HG02870 (cell line): Measurements from ENCODE around the gene DDRGK1.

Source experiments
- ATAC-seq: cut with Tn5 transposase; IDR thresholded peaks from one replicate; pipeline ENCODE4 v1.9.1; 2021; ENCODE audit warnings: mild to moderate bottlenecking, moderate library complexity; ENCODE audit not compliant: unreplicated experiment

Gene DDRGK1

GRCh38 chr20:3235666-3236324, 31.3 kb upstream of the DDRGK1 start:
- ATAC-seq = no peak

- ATAC-seq = no peak
Observed at GRCh38 chr20:3233991-3234498, 29.6 kb upstream of the DDRGK1 start.

GRCh38 chr20:3233131-3233990, 28.9 kb upstream of the DDRGK1 start:
- ATAC-seq = no peak

GRCh38 chr20:3231889-3232588, 27.6 kb upstream of the DDRGK1 start:
- no peak for ATAC-seq

GRCh38 chr20:3231116-3231515, 26.6 kb upstream of the DDRGK1 start:
- no peak for ATAC-seq

GRCh38 chr20:3229798-3230197, 25.3 kb upstream of the DDRGK1 start:
- ATAC-seq = no peak

- ATAC-seq = no peak
Observed at GRCh38 chr20:3229158-3229557, 24.7 kb upstream of the DDRGK1 start.

- no peak for ATAC-seq
Observed at GRCh38 chr20:3228750-3229032, 24.2 kb upstream of the DDRGK1 start.

- no peak for ATAC-seq
Observed at GRCh38 chr20:3227936-3228749, 23.7 kb upstream of the DDRGK1 start.

- ATAC-seq = no peak
Observed at GRCh38 chr20:3227506-3227905, 23.0 kb upstream of the DDRGK1 start.

- no peak for ATAC-seq
Observed at GRCh38 chr20:3226864-3227263, 22.4 kb upstream of the DDRGK1 start.

GRCh38 chr20:3226093-3226492, 21.6 kb upstream of the DDRGK1 start:
- ATAC-seq = no peak

GRCh38 chr20:3224681-3225421, 20.4 kb upstream of the DDRGK1 start:
- no peak for ATAC-seq

GRCh38 chr20:3223994-3224680, 19.7 kb upstream of the DDRGK1 start:
- ATAC-seq = no peak

GRCh38 chr20:3223651-3223993, 19.1 kb upstream of the DDRGK1 start:
- no peak for ATAC-seq

GRCh38 chr20:3222635-3223600, 18.4 kb upstream of the DDRGK1 start:
- no peak for ATAC-seq

- no peak for ATAC-seq
Observed at GRCh38 chr20:3221398-3222226, 17.1 kb upstream of the DDRGK1 start.
